ENCODE data around the gene OR6B1. TPM values are rescaled to one million over a fixed set of nuclear protein-coding genes. Genes with fewer than 3 reads are reported as not detected.

The OR6B1 gene
- total and polyA plus RNA-seq, 2 donors (not counting 3 experiments of a cell fraction or from before 2014, with no cell fraction given), result not detected

GRCh38 chr7:144022169-144022568, 22.0 kb downstream of the OR6B1 start:
- POLR2A ChIA-PET, result no interaction called here
- intact Hi-C loops (cut with micrococcal nuclease) (no loop called here), dilution Hi-C loops (cut with MboI; ENCODE audit: extremely low pct_ligation_motif_present, low sequenced_read_pairs) (no loop called here)
- Histone ChIP-seq H3K4me3 (replicated peaks in 1 of 3; ENCODE audit: insufficient read depth in 1 of 3, low read depth in 1 of 3, low read length in 3 of 3) (no peak overlapping the region), H3K4me2 (ENCODE audit: insufficient read depth, low read length) (no peak overlapping the region), H3K27me3 (ENCODE audit: control insufficient read depth in 2 of 2, insufficient read depth in 2 of 2, low read length in 2 of 2) (no peaks in the 10 kb centered on the region), H3K27ac (ENCODE audit: insufficient read depth, low read depth, low read length) (no peak overlapping the region), H3K4me1 (ENCODE audit: control insufficient read depth, extremely low read depth, insufficient read depth, low read length) (no peaks in the 10 kb centered on the region), H2AFZ (ENCODE audit: low read depth, low read length) (no peak overlapping the region), H3K9me1 (replicated peaks; ENCODE audit: control insufficient read depth, extremely low read depth, insufficient read depth, low read length) (no peaks in the 10 kb centered on the region), H3K79me2 (ENCODE audit: control insufficient read depth, insufficient read depth, low read length) (no peaks in the 10 kb centered on the region), H3K36me3 (ENCODE audit: control insufficient read depth in 2 of 2, extremely low read depth in 1 of 2, insufficient read depth in 2 of 2, low read length in 2 of 2) (no peaks in the 10 kb centered on the region), H4K20me1 (replicated peaks; ENCODE audit: control insufficient read depth, extremely low read depth, insufficient read depth, low read length) (no peaks in the 10 kb centered on the region), H3K9ac (replicated peaks; ENCODE audit: extremely low read depth, insufficient read depth, low read length) (no peak overlapping the region), H3K9me3 (replicated peaks; ENCODE audit: control insufficient read depth, insufficient read depth, low read length) (no peaks in the 10 kb centered on the region)
- CTCF ChIA-PET, result interaction anchor here (2.0 kb wide), 1 partner anchor 285 kb away, joined by 6 read pairs; no protein-coding TSS in a partner anchor
- no peak for TF ChIP-seq CTCF (IDR thresholded peaks at IDR 0.05; ENCODE audit: extremely low read depth in 1 of 2, insufficient read depth in 1 of 2, low read depth in 1 of 2, low read length in 2 of 2)
- TF ChIP-seq FOS (IDR thresholded peaks at IDR 0.05; ENCODE audit: borderline replicate concordance, insufficient read depth, low read length), result no peak
- TF ChIP-seq JUN (IDR thresholded peaks at IDR 0.05; ENCODE audit: borderline replicate concordance, insufficient read depth, insufficient read length, low read depth), result no peak
- TF ChIP-seq POLR2AphosphoS5 (IDR thresholded peaks at IDR 0.05; ENCODE audit: insufficient read depth, low read depth, low read length), result no peak
- TF ChIP-seq MYC (IDR thresholded peaks at IDR 0.05; ENCODE audit: low read depth, low read length), result no peak
- no TSS peak for BruUV-seq (replicated peaks)
- DNase-seq (ENCODE audit: low read depth, low spot score) (no peak), FAIRE-seq (no peak)
